Liver (tissue), 9 donors: ENCODE data around the gene ZXDA. TPM values are rescaled to one million over a fixed set of nuclear protein-coding genes. Genes with fewer than 3 reads are reported as not detected.

Experiments
- DNase-seq: peaks from one replicate; pipeline ENCODE4 v3.0.0-alpha.2; 2017; ENCODE audit warnings: low spot score
- H3K27ac ChIP-seq, 2 donors: one replicate each; pipeline ENCODE4 v1.7.0; 2013; ENCODE audit warnings: inconsistent platforms in 2 of 2, low read length in 2 of 2, control low read depth in 1 of 2, low read depth in 1 of 2, mild to moderate bottlenecking in 1 of 2
- H3K27me3 ChIP-seq, 4 donors: one replicate each; pipeline versions ENCODE4 v1.6.1 to v1.7.0; 2013; ENCODE audit warnings: low read length in 3 of 4, inconsistent platforms in 1 of 4, mild to moderate bottlenecking in 1 of 4, moderate library complexity in 1 of 4; ENCODE audit not compliant: control insufficient read depth in 4 of 4, insufficient read depth in 4 of 4
- H3K36me3 ChIP-seq, 4 donors: one replicate each; pipeline versions ENCODE4 v1.6.1 to v1.7.0; 2013; ENCODE audit warnings: low read length in 3 of 4, mild to moderate bottlenecking in 3 of 4, low read depth in 1 of 4, moderate library complexity in 1 of 4; ENCODE audit not compliant: control insufficient read depth in 4 of 4, insufficient read depth in 3 of 4
- H3K4me1 ChIP-seq, 4 donors: one replicate each; pipeline versions ENCODE4 v1.6.1 to v1.7.0; 2013; ENCODE audit warnings: low read length in 3 of 4, mild to moderate bottlenecking in 3 of 4, moderate library complexity in 1 of 4; ENCODE audit not compliant: control insufficient read depth in 4 of 4, insufficient read depth in 4 of 4
- H3K4me3 ChIP-seq, 3 donors: one replicate each; pipeline versions ENCODE4 v1.6.1 to v1.7.0; 2013; ENCODE audit warnings: low read length in 3 of 3, control low read depth in 1 of 3, low read depth in 1 of 3, mild to moderate bottlenecking in 1 of 3
- H3K9ac ChIP-seq, 2 donors: one replicate each; pipeline ENCODE4 v1.7.0; 2013; ENCODE audit warnings: low read length in 2 of 2, mild to moderate bottlenecking in 2 of 2, moderate library complexity in 2 of 2, control low read depth in 1 of 2, low read depth in 1 of 2
- H3K9me3 ChIP-seq, 4 donors: one replicate each; pipeline versions ENCODE4 v1.6.1 to v1.7.0; 2013; ENCODE audit warnings: low read length in 3 of 4; ENCODE audit not compliant: control insufficient read depth in 4 of 4
- ATF3 ChIP-seq: IDR thresholded peaks from 2 replicates; pipeline ENCODE4 v1.6.1; 2016; ENCODE audit warnings: antibody characterized with exemption
- CTCF ChIP-seq: fragments of 150-350 bp; IDR thresholded peaks from 2 replicates; pipeline ENCODE4 v1.5.1; 2017; ENCODE audit warnings: improper control_type of control experiment, low read depth, low read length; ENCODE audit not compliant: missing input control
- EGR1 ChIP-seq, 2 donors: IDR thresholded peaks; 2 replicates each; pipeline ENCODE4 v1.6.1; 2016 to 2018; ENCODE audit warnings: antibody characterized with exemption in 2 of 2, low read depth in 2 of 2
- FOXA1 ChIP-seq: IDR thresholded peaks from 2 replicates; pipeline ENCODE4 v1.6.1; 2016; ENCODE audit warnings: antibody characterized with exemption
- FOXA2 ChIP-seq: IDR thresholded peaks from 2 replicates; pipeline ENCODE4 v1.6.1; 2016; ENCODE audit warnings: antibody characterized with exemption
- HNF4A ChIP-seq, 2 donors: conservative IDR thresholded peaks; 2 replicates each; pipeline ENCODE4 v1.6.1; 2016; ENCODE audit warnings: antibody characterized with exemption in 2 of 2, mild to moderate bottlenecking in 2 of 2
- NR2F2 ChIP-seq: IDR thresholded peaks from 2 replicates; pipeline ENCODE4 v1.6.1; 2016; ENCODE audit warnings: antibody characterized with exemption
- RAD21 ChIP-seq, 2 donors: IDR thresholded peaks; 2 replicates each; pipeline ENCODE4 v1.6.1; 2016; ENCODE audit warnings: antibody characterized with exemption in 2 of 2, mild to moderate bottlenecking in 2 of 2
- REST ChIP-seq: IDR thresholded peaks from 2 replicates; pipeline ENCODE4 v1.6.1; 2016; ENCODE audit warnings: antibody characterized with exemption, mild to moderate bottlenecking
- RXRA ChIP-seq, 2 donors: IDR thresholded peaks; 2 replicates each; pipeline ENCODE4 v1.6.1; 2017 to 2018; ENCODE audit warnings: antibody characterized with exemption in 2 of 2, mild to moderate bottlenecking in 1 of 2
- ZBTB33 ChIP-seq: IDR thresholded peaks from 2 replicates; pipeline ENCODE4 v1.6.1; 2016; ENCODE audit warnings: antibody characterized with exemption
- WGBS: extraction: QIAGEN DNeasy Blood & Tissue Kit; methylation state at CpG from one replicate; pipeline ENCODE4 v1.1.7; 2013; 5-methylcytosine and 5-hydroxymethylcytosine counted together
- polyA plus RNA-seq, 2 donors: library from polyadenylated mRNA; stranded (reverse) in 1 of 2; unstranded in 1 of 2; fragments of 200-250 nt in 1 of 2; fragments of >200 nt in 1 of 2; fragmentation: Nextera tagmentation in 1 of 2; extraction: Ambion mirVana in 1 of 2; gene quantifications; one replicate each; pipeline versions ENCODE4 v1.2.1 to v1.2.3, GENCODE V29; 2013 to 2015
- total RNA-seq, 2 donors: library from RNA; depleted of rRNA; stranded (reverse); fragments of >200 nt; gene quantifications; one replicate each; pipeline ENCODE4 v1.2.3, GENCODE V29; 2014
- donor health status: healthy.
- donor health status: healthy.
- donor health status: healthy.
- donor health status: healthy.
- donor health status: healthy.

ZXDA gene
- total and polyA plus RNA-seq, 4 donors: 0.31 to 3.3 (median 1.4) TPM

GRCh38 chrX:57904176-57904880, 5.9 kb downstream of the ZXDA start:
- H3K36me3 ChIP-seq: no peaks in the 10 kb centered on the region
- H3K9ac ChIP-seq: no peak overlapping the region
- no peaks in the 10 kb centered on the region for H3K27me3 ChIP-seq
- no peak for TF ChIP-seq ZBTB33
- TF ChIP-seq CTCF: no peak
- TF ChIP-seq NR2F2: no peak
- no peak for TF ChIP-seq FOXA2
- no peak for TF ChIP-seq HNF4A (conservative IDR thresholded peaks at IDR 0.05)
- no peak for TF ChIP-seq RAD21 (IDR thresholded peaks at IDR 0.05)
- no peak for TF ChIP-seq RXRA (IDR thresholded peaks at IDR 0.05)
- no peak for TF ChIP-seq ATF3
- H3K4me3 ChIP-seq: no peak overlapping the region
- H3K9me3 ChIP-seq: no peaks in the 10 kb centered on the region
- 94% methylated on average over 7 of the region's 7 CpGs for WGBS
- H3K4me1 ChIP-seq: peaks cover 0 to 8% (median 4%) of the 10 kb centered on the region in 4 donors
- DNase-seq: no peak
- H3K27ac ChIP-seq: no peak overlapping the region

GRCh38 chrX:57902633-57903032, 7.6 kb downstream of the ZXDA start:
- no peaks in the 10 kb centered on the region for H3K27me3 ChIP-seq
- peaks cover 0 to 7% (median 0%) of the 10 kb centered on the region in 4 donors for H3K4me1 ChIP-seq
- no peak overlapping the region for H3K4me3 ChIP-seq
- no peaks in the 10 kb centered on the region for H3K9me3 ChIP-seq
- 92% methylated on average over 2 of the region's 2 CpGs for WGBS
- no peaks in the 10 kb centered on the region for H3K36me3 ChIP-seq
- no peak for TF ChIP-seq FOXA1
- no peak for TF ChIP-seq EGR1 (IDR thresholded peaks at IDR 0.05; ENCODE audit: low read depth in 2 of 2)
- no peak for TF ChIP-seq ATF3
- TF ChIP-seq REST: no peak
- no peak overlapping the region for H3K9ac ChIP-seq
- no peak for DNase-seq
- H3K27ac ChIP-seq: no peak overlapping the region
